NCI-H1048 (cell line): ENCODE data around the gene SAMD9.
A peak's percentile ranks its signal among the peaks of the same experiment; 100 is the strongest.
"Not testable (repeated sequence)": the region's sequence is repeated elsewhere in the genome, so short reads cannot be mapped to it uniquely, and the experiment has no call there.

ENCODE experiments used
- DNase-seq: peaks from one replicate; lab custom pipeline; 2025; lab: John Stamatoyannopoulos, UW

The SAMD9 gene

DNA sequence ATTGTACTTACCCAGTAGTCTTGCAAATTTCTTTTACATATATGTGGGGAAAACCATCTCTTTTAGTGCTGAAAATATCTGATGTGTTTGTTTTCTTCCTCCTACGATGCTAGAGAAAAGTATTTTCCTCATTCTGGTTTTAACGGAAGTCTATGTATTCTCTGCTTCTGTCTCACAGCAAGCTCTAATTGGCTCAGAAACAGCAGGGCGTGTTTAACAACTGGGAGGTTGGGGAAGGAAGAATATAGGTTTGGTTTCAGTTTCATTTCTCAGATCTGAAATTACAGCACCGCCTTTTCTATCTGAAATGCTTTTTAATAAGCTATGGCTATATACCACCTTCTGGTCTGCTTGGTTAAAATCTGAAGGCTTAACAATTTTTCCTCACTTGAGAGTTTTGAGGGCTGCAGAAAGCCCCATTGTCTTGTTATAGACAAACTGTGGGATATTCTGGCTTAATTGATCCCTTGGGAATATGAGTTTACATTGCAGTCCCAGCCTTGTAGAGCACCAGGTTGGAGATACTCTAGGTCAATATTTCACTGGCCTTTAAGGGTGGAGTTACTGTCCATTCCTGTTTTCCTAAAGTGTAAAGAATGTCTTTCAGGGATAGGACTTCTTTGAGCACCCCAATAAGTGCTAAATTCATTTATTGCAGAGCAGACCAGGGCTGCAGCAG lies at the start of gene SAMD9:
Gene SAMD9 (minus strand): TSS at position 128 of the 679 bp plus-strand sequence. CDS start 11,882 bp downstream, outside the sequence.
- peak; percentile 46 for DNase-seq

DNA sequence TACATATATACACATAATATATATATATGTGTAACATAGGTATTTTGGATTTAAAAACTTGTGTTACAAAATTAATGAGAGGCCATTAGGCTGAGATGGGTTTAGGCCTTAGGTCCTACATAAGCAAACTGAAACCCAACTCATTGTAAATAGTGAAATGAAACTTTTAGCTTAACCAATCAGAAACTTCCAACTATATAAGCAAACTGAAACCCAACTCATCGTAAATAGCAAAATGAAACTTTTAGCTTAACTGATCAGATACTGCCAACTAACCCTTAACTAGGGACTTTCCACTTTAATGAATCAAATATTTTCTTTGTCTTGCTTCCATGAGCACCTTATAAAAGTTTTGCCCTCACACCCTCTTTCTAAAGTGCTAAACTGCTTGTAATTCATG lies 47.7 kb upstream of the SAMD9 start:
- DNase-seq, result no peak

DNA sequence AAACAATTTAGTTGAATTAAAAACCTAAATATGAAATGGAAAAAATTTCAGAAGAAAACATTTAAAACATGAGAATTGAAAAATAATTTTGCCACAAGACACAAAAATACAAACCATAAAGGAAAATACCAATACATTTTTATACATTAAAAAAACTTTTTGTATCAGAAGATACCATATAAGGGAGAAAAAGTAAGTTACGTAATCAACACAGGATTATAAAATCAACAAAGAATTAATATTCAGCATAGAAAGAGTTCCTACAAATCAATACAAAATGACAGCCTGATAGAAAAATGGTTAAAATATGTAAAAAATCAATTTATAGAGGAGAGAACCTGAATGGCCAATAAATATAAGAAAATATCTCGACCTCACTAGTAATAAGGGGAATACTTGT lies 47.0 kb upstream of the SAMD9 start:
- no peak for DNase-seq

GRCh38 chr7:93161181-93161762 lies 43.5 kb upstream of the SAMD9 start:
- no peak for DNase-seq

- no peak for DNase-seq
Measured at GRCh38 chr7:93160410-93160809, 42.6 kb upstream of the SAMD9 start.

- no peak for DNase-seq
Measured at GRCh38 chr7:93159490-93159889, 41.7 kb upstream of the SAMD9 start.

GRCh38 chr7:93156884-93157283 lies 39.1 kb upstream of the SAMD9 start:
- no peak for DNase-seq

DNA sequence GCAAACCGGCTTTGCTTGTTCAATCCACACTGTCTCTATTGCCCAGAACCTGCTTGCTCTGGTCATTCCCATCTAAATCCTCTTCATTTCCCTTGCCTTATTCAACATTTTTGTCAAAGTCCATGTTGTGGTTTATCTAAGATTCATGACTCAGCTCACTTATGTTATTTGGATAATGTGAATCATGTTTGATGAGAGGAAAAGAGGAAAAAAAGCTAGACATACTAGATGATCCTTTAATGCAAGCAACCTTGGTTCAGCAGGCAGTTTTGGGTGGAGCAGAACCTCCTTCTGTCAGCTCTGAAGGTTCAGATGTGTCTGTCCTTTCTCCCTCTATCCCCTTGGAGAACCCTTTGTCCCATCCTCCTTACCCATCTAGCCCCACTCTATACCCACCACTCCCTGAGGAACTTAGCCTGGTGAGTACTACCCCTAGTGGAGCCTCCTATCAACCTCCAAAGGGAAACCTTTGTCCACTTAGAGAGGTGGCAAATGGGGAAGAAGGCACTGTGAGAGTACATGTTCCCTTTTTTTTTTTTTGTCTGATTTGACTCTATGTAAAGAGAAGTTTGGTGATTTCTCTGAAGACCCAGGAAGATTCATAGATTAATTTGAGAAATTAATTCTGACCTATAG lies 32.5 kb upstream of the SAMD9 start:
- DNase-seq, result no peak

GRCh38 chr7:93148727-93149126 lies 30.9 kb upstream of the SAMD9 start:
- no peak for DNase-seq

DNA sequence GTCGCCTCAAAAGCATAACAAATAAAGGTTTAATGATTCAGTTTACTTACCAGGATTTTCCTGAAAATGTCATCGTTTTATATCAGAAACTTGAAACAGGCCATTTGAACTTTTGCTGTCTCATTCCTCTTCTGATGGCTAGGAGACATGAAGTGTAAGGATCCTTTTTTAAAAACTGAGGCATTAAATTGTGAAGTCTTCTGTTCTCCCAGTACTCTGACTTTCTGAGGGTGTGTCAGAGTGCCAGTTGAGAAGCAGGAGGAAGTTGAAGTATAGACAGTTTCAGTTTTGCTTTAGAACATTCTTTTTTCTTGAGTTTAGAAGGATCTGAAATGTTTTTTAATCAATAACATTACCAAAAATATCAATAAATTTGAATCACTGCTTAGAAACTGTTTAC lies 30.4 kb upstream of the SAMD9 start, which contains the start of gene SAMD9L:
Gene SAMD9L (minus strand): TSS at position 242 of the 400 bp plus-strand sequence. CDS start 12,414 bp downstream, outside the sequence.
- no peak for DNase-seq

- no peak for DNase-seq
Measured at GRCh38 chr7:93147363-93147762, 29.6 kb upstream of the SAMD9 start.

GRCh38 chr7:93146472-93147141 lies 28.8 kb upstream of the SAMD9 start:
- no peak for DNase-seq

DNA sequence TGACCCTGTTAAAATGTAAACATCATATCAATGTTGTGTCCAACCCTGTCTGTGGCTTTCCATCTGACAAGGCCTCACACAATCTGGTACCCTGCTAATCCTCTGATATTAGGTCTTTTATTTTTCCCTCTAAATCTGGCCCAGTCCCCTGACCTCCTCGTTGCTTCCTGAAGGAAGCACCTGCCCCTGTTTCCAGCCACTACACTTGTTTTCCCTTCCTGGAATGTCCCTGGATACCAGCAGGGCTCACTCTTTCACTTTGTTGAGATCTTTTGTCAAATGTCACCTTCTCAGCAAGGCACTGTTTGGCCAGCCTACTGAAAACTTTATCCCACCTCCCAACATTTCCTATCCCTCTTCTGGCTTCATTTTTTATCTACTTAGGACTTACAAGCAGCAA lies 28.3 kb upstream of the SAMD9 start:
- no peak for DNase-seq

DNA sequence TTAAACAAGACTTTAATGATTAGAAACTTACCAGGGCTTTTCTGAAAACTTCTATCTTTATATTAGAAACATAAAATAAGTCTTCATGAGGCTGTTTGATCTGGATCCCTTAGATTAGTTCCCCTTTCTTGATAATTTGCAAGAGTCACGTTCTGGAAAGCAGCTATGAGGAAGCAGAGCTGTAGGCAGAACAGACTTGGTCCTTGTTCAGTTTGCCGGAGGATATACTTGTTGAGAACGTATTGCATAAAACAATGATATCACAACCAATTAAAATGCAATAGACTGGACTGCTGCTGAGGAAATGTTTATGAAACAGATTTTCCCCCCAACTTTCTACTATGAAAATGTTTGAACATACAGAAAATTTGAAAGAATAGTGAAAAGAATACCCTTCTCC lies 27.6 kb upstream of the SAMD9 start:
- no peak for DNase-seq

DNA sequence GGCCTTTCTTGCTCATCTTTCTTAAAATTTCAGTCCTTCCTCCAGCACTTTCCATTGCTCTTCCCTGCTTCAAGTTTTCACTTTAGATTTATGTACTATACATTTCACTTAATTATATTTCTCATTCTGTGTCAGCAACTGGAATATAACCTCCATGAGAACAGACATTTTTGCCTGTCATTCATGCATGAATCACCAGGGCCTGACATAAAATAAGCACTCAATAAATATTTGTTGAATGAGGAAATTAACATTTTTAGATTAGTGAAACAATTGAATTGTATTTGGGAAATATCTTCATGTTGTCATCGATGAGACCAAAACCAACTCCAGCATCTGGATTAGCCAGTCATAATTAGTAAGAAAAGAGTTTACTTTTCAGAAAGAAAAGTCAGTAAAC lies 24.3 kb upstream of the SAMD9 start:
- DNase-seq, result no peak

- no peak for DNase-seq
Measured at GRCh38 chr7:93140582-93141191, 22.9 kb upstream of the SAMD9 start.

DNA sequence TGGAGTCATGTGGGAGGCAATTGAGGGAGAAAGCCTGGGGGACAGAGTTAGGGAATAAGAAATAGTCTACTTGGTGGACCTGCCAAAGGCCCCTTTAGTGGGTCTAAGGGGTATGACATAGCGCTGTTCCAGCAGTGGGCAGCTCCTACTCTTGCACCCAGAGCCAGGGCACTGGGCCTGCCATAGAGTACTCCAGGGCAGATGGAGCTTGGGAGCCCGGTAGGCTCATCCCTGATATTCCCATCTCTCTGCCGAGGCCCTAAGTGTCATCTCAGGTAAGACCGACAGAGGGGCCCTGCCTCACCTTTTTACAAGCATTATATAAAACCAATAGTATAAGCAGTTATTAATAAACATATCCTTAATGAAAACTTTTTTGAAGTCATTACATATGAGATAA lies 20.8 kb upstream of the SAMD9 start:
- no peak for DNase-seq

GRCh38 chr7:93133005-93133404 lies 15.2 kb upstream of the SAMD9 start:
- no peak for DNase-seq

- no peak for DNase-seq
Measured at GRCh38 chr7:93132216-93132615, 14.4 kb upstream of the SAMD9 start.

DNA sequence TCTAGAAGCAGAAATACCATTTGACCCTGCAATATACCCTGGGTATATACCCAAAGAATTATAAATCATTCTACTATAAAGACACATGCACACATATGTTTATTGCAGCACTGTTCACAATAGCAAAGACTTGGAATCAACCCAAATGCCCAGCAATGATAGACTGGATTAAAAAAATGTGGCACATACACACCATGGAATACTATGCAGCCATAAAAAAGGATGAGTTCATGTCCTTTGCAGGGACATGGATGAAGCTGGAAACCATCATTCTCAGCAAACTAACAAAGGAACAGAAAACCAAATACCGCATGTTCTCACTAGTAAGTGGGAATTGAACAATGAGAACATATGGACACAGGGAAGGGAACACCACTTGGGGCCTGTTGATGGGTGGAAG lies 9.2 kb upstream of the SAMD9 start:
- not testable (repeated sequence) for DNase-seq

- DNase-seq, result not testable (repeated sequence)
Measured at GRCh38 chr7:93123532-93123931, 5.8 kb upstream of the SAMD9 start.
